ENCODE results near the gene MESD. TPM values are rescaled to one million over a fixed set of nuclear protein-coding genes. Genes with fewer than 3 reads are reported as not detected.

MESD gene
- total RNA-seq, 1 donor from 2014 or later: 15.7 TPM

GRCh38 chr15:81014446-81015093 is 25.0 kb upstream of the MESD start:
- ATAC-seq: no peak

- ATAC-seq: no peak
Observed at GRCh38 chr15:81013396-81013929, 23.8 kb upstream of the MESD start.

DNA sequence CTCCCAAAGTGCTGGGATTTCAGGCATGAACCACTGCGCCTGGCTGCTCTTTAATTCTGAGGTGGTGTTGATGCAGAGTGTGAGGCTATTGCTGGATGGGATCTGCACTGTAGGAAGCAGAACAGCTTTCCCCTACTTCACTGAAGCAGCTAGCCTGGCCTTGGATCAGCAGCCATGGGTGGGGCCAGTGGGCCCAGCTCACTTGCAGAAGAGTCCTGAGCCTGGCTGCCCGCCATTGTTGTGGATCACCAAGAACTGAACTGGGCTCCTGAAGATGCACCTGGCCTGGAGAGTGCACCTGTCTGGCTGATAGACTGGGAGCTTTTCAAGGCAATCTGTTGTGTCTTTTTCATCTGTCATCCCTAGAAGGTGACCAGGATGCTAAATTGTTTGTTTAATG is 23.0 kb upstream of the MESD start:
- ATAC-seq: no peak

- ATAC-seq: no peak
Observed at GRCh38 chr15:81011593-81011992, 22.0 kb upstream of the MESD start.

DNA sequence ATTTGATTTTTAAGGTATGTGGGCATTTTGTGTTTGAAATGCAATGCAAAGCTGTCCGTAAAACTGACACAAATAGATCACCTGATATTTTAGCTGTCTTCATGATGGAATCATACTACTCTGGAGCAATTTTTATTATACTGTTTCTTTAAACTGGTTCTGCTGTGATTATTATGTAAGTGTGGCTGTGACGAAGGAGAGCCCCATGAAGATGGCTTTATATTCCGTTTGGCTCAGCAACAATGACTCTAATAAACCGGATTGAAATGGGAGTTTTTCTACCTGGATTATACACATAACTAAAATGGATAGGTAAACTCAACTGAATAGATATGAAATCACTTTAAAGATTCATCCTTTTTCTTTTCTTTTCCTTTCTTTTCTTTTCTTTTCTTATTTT is 20.5 kb upstream of the MESD start:
- no peak for ATAC-seq

- ATAC-seq: no peak
Observed at GRCh38 chr15:81008312-81008711, 18.7 kb upstream of the MESD start.

GRCh38 chr15:81007428-81008064 is 17.9 kb upstream of the MESD start:
- no peak for ATAC-seq

GRCh38 chr15:81006124-81006523 is 16.5 kb upstream of the MESD start:
- no peak for ATAC-seq

DNA sequence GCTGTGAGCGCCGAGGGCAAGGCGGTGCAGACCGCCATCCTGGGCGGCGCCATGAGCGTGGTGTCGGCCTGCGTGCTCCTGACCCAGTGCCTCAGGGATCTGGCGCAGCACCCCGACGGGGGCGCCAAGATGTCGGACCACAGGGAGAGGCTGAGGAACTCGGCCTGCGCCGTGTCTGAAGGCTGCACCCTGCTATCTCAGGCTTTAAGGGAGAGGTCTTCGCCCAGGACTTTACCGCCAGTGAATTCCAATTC is 13.4 kb upstream of the MESD start:
- ATAC-seq: no peak

DNA sequence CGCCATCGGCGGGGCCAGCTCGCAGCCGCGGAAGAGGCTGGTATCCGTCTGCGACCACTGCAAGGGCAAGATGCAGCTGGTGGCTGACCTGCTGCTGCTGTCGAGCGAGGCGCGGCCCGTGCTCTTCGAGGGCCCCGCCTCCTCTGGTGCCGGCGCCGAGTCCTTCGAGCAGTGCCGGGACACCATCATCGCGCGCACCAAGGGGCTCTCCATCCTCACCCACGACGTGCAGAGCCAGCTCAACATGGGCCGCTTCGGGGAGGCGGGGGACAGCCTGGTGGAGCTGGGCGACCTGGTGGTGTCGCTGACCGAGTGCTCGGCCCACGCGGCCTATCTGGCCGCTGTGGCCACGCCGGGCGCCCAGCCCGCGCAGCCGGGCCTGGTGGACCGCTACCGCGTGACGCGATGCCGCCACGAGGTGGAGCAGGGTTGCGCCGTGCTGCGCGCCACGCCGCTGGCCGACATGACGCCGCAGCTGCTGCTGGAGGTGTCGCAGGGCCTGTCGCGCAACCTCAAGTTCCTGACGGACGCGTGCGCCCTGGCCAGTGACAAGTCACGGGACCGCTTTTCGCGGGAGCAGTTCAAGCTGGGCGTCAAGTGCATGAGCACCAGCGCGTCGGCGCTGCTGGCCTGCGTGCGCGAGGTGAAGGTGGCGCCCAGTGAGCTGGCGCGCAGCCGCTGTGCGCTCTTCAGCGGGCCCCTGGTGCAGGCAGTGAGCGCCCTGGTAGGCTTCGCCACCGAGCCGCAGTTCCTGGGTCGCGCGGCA is 12.9 kb upstream of the MESD start:
- no peak for ATAC-seq

DNA sequence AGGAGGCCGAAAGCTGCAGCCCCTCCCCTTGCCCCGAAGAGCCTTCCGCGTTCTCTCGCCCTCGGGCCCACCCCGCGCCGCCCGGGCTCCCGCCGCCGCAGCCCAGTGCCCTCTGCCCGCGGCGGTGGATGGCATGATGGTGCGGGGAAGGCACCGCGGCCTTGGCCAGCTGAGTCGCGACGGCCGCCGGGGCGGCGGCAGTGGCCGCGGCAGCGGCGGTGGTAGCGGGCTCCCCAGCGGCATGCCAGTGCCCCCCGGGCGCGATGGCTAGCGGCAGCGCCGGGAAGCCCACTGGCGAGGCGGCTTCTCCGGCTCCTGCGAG is 12.4 kb upstream of the MESD start:
- ATAC-seq: peak; percentile 27

DNA sequence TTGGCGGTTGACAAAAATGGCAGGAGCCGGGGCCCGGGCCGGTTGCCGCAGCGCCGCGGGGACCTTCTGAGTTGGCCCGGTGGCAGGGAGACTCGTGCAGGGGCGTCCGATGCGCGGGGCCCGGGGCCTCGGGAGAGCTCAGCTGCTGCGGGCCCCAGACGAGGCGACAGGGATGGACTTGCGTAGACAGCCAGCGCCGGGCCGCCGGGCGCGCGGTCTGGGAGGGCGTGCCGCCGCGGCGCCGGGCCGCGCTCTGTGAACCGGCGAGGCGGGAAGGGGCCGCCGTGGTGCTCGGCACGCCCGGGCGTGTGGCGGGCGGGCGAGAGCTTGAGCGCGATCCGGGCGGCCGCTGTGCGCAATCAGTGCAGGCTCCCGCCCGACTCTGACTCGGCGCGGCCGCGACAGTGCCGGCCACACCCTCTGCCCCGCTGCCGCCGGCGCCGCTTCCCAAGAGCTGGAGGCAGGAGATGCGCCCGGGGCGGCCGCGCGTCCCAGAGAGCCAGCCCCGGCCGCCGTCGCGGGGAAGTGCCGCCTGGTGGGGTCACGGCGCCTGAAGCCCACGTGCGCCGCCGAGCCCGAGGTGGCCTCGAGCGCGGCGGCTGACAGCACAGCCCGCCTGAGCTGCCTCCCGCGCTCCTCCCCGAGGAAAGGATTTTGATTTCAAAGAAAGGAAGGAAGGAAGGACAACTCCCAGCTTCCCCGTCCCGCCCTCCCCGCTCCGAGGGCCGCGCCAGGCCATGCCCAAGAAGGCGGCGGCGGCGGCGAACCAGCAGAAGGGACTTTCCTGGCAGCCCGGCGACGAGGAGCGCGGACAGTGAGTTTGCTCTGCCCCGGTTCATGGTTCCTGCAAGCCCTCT is 11.8 kb upstream of the MESD start:
- peak; percentile 69 for ATAC-seq

DNA sequence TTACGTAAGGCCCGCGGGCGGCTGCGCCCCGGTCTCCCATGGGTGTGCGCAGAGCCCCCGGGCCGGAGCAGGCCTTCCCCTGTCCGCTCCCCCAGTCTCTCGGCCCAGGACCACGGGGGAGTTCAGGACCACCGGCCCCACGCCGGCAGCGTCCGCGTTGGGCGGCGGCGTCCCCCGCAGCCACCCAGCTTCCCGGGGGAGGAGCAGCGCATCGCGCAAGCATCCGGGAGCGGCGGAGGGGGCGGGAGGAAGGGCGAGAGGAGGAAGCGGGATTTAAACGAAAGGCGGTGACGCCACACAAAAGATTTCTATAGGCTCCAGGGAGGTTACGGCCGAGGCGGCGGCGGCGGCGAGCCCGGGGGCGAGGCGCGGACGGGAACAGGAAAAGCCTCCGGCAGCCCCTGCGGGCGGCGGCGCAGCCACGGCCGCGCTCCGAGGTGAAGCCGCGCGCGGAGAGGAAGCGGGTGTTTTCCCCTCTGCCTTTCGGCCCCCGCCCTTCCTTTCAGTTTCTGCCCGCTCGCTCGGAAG is 11.1 kb upstream of the MESD start, which contains the start of gene TLNRD1:
TLNRD1 (plus strand) TSS at position 300 of the 528 bp plus-strand sequence. CDS start 1,349 bp downstream, outside the sequence.
- ATAC-seq: peak; percentile 81

DNA sequence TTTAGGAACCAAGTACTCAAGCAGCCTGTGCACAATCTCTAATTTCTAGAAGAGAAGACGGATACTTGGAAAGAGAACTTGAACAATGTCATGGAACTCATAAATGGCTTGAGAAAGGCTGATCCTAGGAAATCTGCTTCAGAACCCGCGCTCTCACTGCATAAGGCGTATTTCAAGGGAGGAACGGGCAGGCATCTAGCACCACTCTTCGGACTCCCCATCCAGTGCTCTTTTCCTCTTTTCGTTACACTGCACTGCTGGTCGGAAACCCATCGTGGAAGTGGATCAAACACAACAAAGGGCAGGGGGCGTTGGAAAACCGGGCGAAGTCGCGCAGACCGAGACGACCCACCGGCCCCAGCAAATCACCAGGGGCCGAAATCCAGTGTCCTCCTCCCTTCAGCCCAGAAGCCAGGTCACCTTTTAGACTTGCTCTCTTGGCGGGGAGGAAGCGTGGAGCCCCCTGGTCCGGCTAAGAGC is 10.6 kb upstream of the MESD start:
- ATAC-seq: no peak

DNA sequence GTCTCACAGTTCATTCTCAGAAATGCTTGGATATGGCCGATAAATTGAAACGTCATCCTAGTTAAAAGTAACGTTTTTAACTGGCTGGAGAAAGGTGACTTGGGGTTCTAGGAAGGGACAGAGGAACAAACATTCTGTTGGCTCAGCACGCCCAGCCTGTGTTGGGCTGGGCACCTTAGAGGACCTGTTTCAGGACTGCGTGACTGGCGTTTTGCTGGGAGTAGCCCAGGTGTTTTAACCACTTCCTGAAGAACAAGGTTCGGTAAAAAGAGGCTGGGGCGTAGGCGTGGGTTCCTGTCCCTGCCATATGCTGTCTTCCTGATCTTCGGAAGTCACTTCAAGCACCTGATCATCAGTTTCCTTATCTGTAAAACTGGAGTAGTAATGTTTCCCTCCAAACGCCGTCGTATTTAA is 10.0 kb upstream of the MESD start:
- ATAC-seq: peak; percentile 63

- no peak for ATAC-seq
Observed at GRCh38 chr15:80998251-80998650, 8.6 kb upstream of the MESD start.

DNA sequence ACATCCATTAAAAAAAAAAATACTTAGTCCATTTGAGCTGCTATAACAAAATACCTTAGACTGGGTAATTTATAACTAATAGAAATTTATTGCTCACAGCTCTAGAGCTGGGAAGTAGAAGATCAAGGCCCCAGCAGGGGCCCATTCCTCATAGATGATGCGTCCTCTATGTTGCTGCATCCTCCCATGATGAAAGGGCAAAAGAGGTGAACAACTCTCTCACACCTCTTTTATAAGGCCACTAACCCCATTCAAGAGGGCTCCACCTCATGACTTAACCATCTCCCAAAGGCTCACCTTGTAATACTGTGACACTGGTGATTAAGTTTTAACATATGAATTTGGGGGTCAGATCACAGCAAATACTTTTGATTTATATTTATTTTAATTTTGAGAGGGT is 8.1 kb upstream of the MESD start:
- no peak for ATAC-seq

GRCh38 chr15:80996247-80996646 is 6.6 kb upstream of the MESD start:
- ATAC-seq: no peak

DNA sequence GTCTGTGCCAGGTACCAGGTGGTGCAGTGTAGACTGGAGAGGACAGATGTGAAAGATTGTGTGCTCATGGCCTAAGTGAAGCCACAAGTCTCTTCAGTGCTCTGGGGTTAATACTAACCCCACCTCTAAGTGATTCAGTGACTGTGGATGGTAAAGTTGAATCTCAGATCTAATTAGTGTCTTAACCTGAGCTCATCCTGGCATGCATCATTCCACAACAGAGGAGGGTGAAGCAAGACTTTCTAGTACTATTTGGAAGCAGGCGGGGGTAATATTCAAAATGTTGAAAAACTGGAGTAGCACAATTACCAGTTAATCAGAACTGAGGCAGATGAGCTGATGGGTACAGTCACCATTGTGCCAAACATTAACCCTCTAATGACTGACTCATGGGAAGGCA is 2.8 kb upstream of the MESD start:
- peak; percentile 68 for ATAC-seq

GRCh38 chr15:80992006-80992405 is 2.4 kb upstream of the MESD start:
- no peak for ATAC-seq

DNA sequence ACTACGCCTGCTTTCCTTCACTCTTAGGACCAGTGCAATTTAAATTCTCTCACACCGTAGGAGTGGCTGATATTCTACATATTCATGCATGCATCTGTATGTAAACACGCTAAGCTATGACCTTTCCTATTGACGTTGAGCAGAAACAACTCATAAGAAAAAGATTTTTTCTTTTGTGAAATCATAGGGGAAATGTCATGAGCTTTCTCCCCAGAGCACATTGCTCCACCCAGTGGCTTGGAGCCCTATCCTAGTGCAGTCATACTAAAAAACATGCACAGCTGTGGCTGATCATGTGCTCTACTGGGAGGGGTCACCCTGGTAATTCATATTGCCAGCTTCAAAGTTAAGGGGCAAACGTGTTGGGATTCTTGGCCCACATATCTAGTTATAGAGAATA is 1.8 kb upstream of the MESD start:
- ATAC-seq: peak; percentile 54

- no peak for ATAC-seq
Observed at GRCh38 chr15:80990955-80991354, 1.3 kb upstream of the MESD start.

DNA sequence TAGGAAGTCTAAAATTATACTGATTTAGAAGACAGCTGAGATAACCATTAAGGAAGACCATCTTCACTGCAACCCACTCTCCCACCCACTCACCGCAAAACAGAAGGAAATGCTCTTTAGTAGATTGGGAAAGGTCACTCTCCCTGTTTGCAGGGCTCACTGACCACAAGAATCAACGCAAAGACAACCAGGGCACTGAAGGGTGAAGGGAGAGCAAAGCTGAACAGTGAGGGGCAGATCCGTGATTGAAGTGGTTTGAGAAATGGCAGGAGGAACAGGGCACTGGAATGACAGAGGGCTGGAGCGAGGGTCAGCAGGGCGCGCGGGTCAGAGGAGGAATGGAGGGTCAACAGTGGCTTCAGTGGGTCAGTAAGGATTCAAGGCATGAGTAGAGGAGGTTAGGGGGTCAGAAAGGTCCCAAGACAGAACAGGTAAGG is 520 bp downstream of the MESD start:
- no peak for ATAC-seq
